ENCODE data around the gene LSR.

DNA sequence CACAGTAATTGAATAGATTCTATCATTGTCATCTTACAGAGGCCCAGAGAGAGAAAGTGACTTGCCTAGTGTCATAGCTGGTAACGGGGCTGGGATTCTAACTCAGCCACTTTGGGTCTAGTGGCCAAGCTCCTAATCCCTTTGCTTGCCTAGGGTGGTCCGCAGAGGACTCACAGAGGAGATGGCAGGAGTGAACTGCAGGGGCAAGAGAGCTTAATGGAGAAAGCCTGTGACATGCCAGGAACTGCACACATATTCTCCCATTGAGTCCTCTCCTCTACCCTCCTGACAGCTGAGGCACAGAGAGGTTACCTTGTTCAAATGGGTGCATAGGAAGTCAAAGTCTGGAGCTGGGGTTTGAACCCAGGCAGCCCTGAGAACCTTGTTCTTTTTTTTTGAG, 2.7 kb downstream of the LSR start:
- TF ChIP-seq, protein P1, sequence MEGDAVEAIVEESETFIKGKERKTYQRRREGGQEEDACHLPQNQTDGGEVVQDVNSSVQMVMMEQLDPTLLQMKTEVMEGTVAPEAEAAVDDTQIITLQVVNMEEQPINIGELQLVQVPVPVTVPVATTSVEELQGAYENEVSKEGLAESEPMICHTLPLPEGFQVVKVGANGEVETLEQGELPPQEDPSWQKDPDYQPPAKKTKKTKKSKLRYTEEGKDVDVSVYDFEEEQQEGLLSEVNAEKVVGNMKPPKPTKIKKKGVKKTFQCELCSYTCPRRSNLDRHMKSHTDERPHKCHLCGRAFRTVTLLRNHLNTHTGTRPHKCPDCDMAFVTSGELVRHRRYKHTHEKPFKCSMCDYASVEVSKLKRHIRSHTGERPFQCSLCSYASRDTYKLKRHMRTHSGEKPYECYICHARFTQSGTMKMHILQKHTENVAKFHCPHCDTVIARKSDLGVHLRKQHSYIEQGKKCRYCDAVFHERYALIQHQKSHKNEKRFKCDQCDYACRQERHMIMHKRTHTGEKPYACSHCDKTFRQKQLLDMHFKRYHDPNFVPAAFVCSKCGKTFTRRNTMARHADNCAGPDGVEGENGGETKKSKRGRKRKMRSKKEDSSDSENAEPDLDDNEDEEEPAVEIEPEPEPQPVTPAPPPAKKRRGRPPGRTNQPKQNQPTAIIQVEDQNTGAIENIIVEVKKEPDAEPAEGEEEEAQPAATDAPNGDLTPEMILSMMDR (IDR thresholded peaks at IDR 0.05; ENCODE audit: insufficient read depth, low read depth, low read length), result no peak
- TF ChIP-seq EZH2 (IDR thresholded peaks at IDR 0.05; ENCODE audit: insufficient read depth, low read length), result no peak
